ENCODE measurements around the gene ARL4A.
"Not testable (repeated sequence)": the region's sequence is repeated elsewhere in the genome, so short reads cannot be mapped to it uniquely, and the experiment has no call there.

The ARL4A gene

GRCh38 chr7:12670743-12671520, 16.5 kb upstream of the ARL4A start:
- no peak overlapping the region for H3K4me3 ChIP-seq (ENCODE audit: low read length)
- no peaks in the 10 kb centered on the region for H3K9me3 ChIP-seq (ENCODE audit: control insufficient read depth, low read length)
- H3K4me1 ChIP-seq (ENCODE audit: control insufficient read depth, insufficient read depth, low read length) = no peaks in the 10 kb centered on the region
- no peaks in the 10 kb centered on the region for H3K27me3 ChIP-seq (ENCODE audit: control insufficient read depth, insufficient read depth, low read length)
- H3K9ac ChIP-seq (ENCODE audit: low read length) = no peak overlapping the region
- H3K36me3 ChIP-seq (ENCODE audit: control insufficient read depth, insufficient read depth, low read length) = no peaks in the 10 kb centered on the region

- H3K27me3 ChIP-seq (ENCODE audit: control insufficient read depth, insufficient read depth, low read length); H3K9ac ChIP-seq (ENCODE audit: low read length); H3K4me3 ChIP-seq (ENCODE audit: low read length); H3K36me3 ChIP-seq (ENCODE audit: control insufficient read depth, insufficient read depth, low read length); H3K4me1 ChIP-seq (ENCODE audit: control insufficient read depth, insufficient read depth, low read length); H3K9me3 ChIP-seq (ENCODE audit: control insufficient read depth, low read length): not testable (repeated sequence)
Measured at GRCh38 chr7:12673436-12673835, 14.0 kb upstream of the ARL4A start.

- Histone ChIP-seq H3K9me3 (ENCODE audit: control insufficient read depth, low read length) (no peaks in the 10 kb centered on the region), H3K4me1 (ENCODE audit: control insufficient read depth, insufficient read depth, low read length) (no peaks in the 10 kb centered on the region), H3K4me3 (ENCODE audit: low read length) (no peak overlapping the region), H3K36me3 (ENCODE audit: control insufficient read depth, insufficient read depth, low read length) (no peaks in the 10 kb centered on the region), H3K9ac (ENCODE audit: low read length) (no peak overlapping the region), H3K27me3 (ENCODE audit: control insufficient read depth, insufficient read depth, low read length) (no peaks in the 10 kb centered on the region)
Measured at GRCh38 chr7:12674053-12674452, 13.4 kb upstream of the ARL4A start.

- H3K27me3 ChIP-seq (ENCODE audit: control insufficient read depth, insufficient read depth, low read length) = no peaks in the 10 kb centered on the region
- no peak overlapping the region for H3K4me3 ChIP-seq (ENCODE audit: low read length)
- no peak overlapping the region for H3K9ac ChIP-seq (ENCODE audit: low read length)
- no peaks in the 10 kb centered on the region for H3K9me3 ChIP-seq (ENCODE audit: control insufficient read depth, low read length)
- H3K36me3 ChIP-seq (ENCODE audit: control insufficient read depth, insufficient read depth, low read length) = no peaks in the 10 kb centered on the region
- H3K4me1 ChIP-seq (ENCODE audit: control insufficient read depth, insufficient read depth, low read length) = no peaks in the 10 kb centered on the region
Measured at GRCh38 chr7:12674861-12675260, 12.6 kb upstream of the ARL4A start.

- H3K36me3 ChIP-seq (ENCODE audit: control insufficient read depth, insufficient read depth, low read length) = no peaks in the 10 kb centered on the region
- H3K27me3 ChIP-seq (ENCODE audit: control insufficient read depth, insufficient read depth, low read length) = no peaks in the 10 kb centered on the region
- no peaks in the 10 kb centered on the region for H3K4me1 ChIP-seq (ENCODE audit: control insufficient read depth, insufficient read depth, low read length)
- no peaks in the 10 kb centered on the region for H3K9me3 ChIP-seq (ENCODE audit: control insufficient read depth, low read length)
- H3K9ac ChIP-seq (ENCODE audit: low read length) = no peak overlapping the region
- no peak overlapping the region for H3K4me3 ChIP-seq (ENCODE audit: low read length)
Measured at GRCh38 chr7:12683678-12684585, 3.5 kb upstream of the ARL4A start.

GRCh38 chr7:12684733-12685132, 2.7 kb upstream of the ARL4A start:
- Histone ChIP-seq H3K4me1 (ENCODE audit: control insufficient read depth, insufficient read depth, low read length) (no peaks in the 10 kb centered on the region), H3K36me3 (ENCODE audit: control insufficient read depth, insufficient read depth, low read length) (no peaks in the 10 kb centered on the region), H3K27me3 (ENCODE audit: control insufficient read depth, insufficient read depth, low read length) (no peaks in the 10 kb centered on the region), H3K4me3 (ENCODE audit: low read length) (no peak overlapping the region), H3K9me3 (ENCODE audit: control insufficient read depth, low read length) (no peaks in the 10 kb centered on the region), H3K9ac (ENCODE audit: low read length) (no peak overlapping the region)

GRCh38 chr7:12685550-12685949, 1.9 kb upstream of the ARL4A start:
- H3K36me3 ChIP-seq (ENCODE audit: control insufficient read depth, insufficient read depth, low read length) = no peaks in the 10 kb centered on the region
- H3K27me3 ChIP-seq (ENCODE audit: control insufficient read depth, insufficient read depth, low read length) = no peaks in the 10 kb centered on the region
- no peak overlapping the region for H3K4me3 ChIP-seq (ENCODE audit: low read length)
- no peak overlapping the region for H3K9ac ChIP-seq (ENCODE audit: low read length)
- no peaks in the 10 kb centered on the region for H3K9me3 ChIP-seq (ENCODE audit: control insufficient read depth, low read length)
- H3K4me1 ChIP-seq (ENCODE audit: control insufficient read depth, insufficient read depth, low read length) = no peaks in the 10 kb centered on the region

GRCh38 chr7:12686234-12686890, 1.1 kb upstream of the ARL4A start:
- no peaks in the 10 kb centered on the region for H3K9me3 ChIP-seq (ENCODE audit: control insufficient read depth, low read length)
- H3K4me1 ChIP-seq (ENCODE audit: control insufficient read depth, insufficient read depth, low read length) = no peaks in the 10 kb centered on the region
- peak overlapping the region; percentile 75 for H3K9ac ChIP-seq (ENCODE audit: low read length)
- peak overlapping the region; percentile 82 for H3K4me3 ChIP-seq (ENCODE audit: low read length)
- H3K27me3 ChIP-seq (ENCODE audit: control insufficient read depth, insufficient read depth, low read length) = no peaks in the 10 kb centered on the region
- H3K36me3 ChIP-seq (ENCODE audit: control insufficient read depth, insufficient read depth, low read length) = no peaks in the 10 kb centered on the region

- Histone ChIP-seq H3K27me3 (ENCODE audit: control insufficient read depth, insufficient read depth, low read length) (no peaks in the 10 kb centered on the region), H3K9me3 (ENCODE audit: control insufficient read depth, low read length) (no peaks in the 10 kb centered on the region), H3K4me1 (ENCODE audit: control insufficient read depth, insufficient read depth, low read length) (no peaks in the 10 kb centered on the region), H3K36me3 (ENCODE audit: control insufficient read depth, insufficient read depth, low read length) (no peaks in the 10 kb centered on the region), H3K4me3 (ENCODE audit: low read length) (peak overlapping the region; percentile 15), H3K9ac (ENCODE audit: low read length) (peak overlapping the region; percentile 73)
Measured at GRCh38 chr7:12687718-12688171, 312 bp downstream of the ARL4A start.

- H3K9ac ChIP-seq (ENCODE audit: low read length); H3K36me3 ChIP-seq (ENCODE audit: control insufficient read depth, insufficient read depth, low read length); H3K9me3 ChIP-seq (ENCODE audit: control insufficient read depth, low read length); H3K4me3 ChIP-seq (ENCODE audit: low read length); H3K4me1 ChIP-seq (ENCODE audit: control insufficient read depth, insufficient read depth, low read length); H3K27me3 ChIP-seq (ENCODE audit: control insufficient read depth, insufficient read depth, low read length): not testable (repeated sequence)
Measured at GRCh38 chr7:12688485-12689170, 1.2 kb downstream of the ARL4A start.

GRCh38 chr7:12689451-12689850, 2.0 kb downstream of the ARL4A start:
- H3K36me3 ChIP-seq (ENCODE audit: control insufficient read depth, insufficient read depth, low read length) = no peaks in the 10 kb centered on the region
- H3K4me3 ChIP-seq (ENCODE audit: low read length) = peak overlapping the region; percentile 29
- H3K27me3 ChIP-seq (ENCODE audit: control insufficient read depth, insufficient read depth, low read length) = no peaks in the 10 kb centered on the region
- H3K9ac ChIP-seq (ENCODE audit: low read length) = peak overlapping the region; percentile 42
- H3K4me1 ChIP-seq (ENCODE audit: control insufficient read depth, insufficient read depth, low read length) = no peaks in the 10 kb centered on the region
- H3K9me3 ChIP-seq (ENCODE audit: control insufficient read depth, low read length) = no peaks in the 10 kb centered on the region

Measured in mucosa of stomach (tissue), 1 donor.